ENCODE results near the gene MAP3K2. TPM values are rescaled to one million over a fixed set of nuclear protein-coding genes. Genes with fewer than 3 reads are reported as not detected.

Gene MAP3K2
- total and polyA plus RNA-seq, 2 donors: 16.5 to 31.3 TPM

DNA sequence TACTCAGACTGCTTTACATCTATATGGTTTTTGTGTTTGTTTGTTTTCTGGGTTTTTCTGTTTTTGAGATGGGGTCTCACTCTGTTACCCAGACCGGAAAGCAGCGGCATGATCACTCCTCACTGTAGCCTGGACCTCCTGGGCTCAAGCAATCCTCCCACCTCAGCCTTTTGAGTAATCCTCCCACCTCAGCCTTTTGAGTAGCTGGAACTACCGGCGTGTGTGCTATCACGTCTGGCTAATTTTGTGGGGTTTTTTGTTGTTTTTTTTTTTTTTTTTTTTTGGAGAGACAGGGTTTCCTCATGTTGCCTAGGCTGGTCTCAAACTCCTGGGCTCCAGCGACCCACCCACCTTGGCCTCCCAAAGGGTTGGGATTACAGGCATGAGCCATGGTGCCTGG is 9.1 kb downstream of the MAP3K2 start:
- no peak overlapping the region for H3K27ac ChIP-seq (ENCODE audit: low read depth in 1 of 2, low read length in 1 of 2)
- H3K4me3 ChIP-seq (ENCODE audit: low read length in 2 of 2): no peak overlapping the region
- no peaks in the 10 kb centered on the region for H3K27me3 ChIP-seq (ENCODE audit: control insufficient read depth in 2 of 2, insufficient read depth in 1 of 2, low read length in 1 of 2)
- 96% methylated on average over 6 of the region's 6 CpGs for WGBS
- DNase-seq (ENCODE audit: low read depth in 6 of 9, low spot score in 9 of 9): no peak
- H3K9me3 ChIP-seq (ENCODE audit: control insufficient read depth in 2 of 2, insufficient read depth in 1 of 2, low read length in 1 of 2): peaks cover 3 to 10% of the 10 kb centered on the region in 2 donors
- peaks cover 6 to 9% of the 10 kb centered on the region in 2 donors for H3K36me3 ChIP-seq (ENCODE audit: control insufficient read depth in 2 of 2, insufficient read depth in 2 of 2, low read length in 1 of 2)
- H3K4me1 ChIP-seq (ENCODE audit: control insufficient read depth in 2 of 2, insufficient read depth in 2 of 2, low read length in 2 of 2): no peaks in the 10 kb centered on the region

DNA sequence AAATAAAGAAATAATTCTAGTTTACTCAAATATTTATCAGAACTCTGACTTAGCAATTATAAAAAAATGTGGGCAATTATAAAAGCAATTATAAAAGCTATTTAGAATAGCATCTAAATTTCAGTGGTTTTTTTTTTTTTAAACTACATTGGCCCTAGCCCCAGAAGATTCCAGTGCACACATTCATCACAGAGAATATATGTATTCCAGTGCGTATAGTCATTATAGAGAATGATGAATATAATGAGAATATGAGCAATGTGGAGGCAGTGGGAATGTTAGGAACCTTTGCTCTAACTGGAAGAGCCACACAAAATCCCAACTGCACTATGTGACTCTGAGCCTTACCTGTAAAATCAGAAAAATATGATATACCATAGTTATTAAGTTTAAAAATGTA is 10.5 kb downstream of the MAP3K2 start:
- peaks cover 3 to 10% of the 10 kb centered on the region in 2 donors for H3K9me3 ChIP-seq (ENCODE audit: control insufficient read depth in 2 of 2, insufficient read depth in 1 of 2, low read length in 1 of 2)
- WGBS: 99% methylated on average over 1 of the region's 1 CpG
- H3K27ac ChIP-seq (ENCODE audit: low read depth in 1 of 2, low read length in 1 of 2): no peak overlapping the region
- H3K27me3 ChIP-seq (ENCODE audit: control insufficient read depth in 2 of 2, insufficient read depth in 1 of 2, low read length in 1 of 2): no peaks in the 10 kb centered on the region
- DNase-seq (ENCODE audit: low read depth in 6 of 9, low spot score in 9 of 9): no peak
- peaks cover 6 to 9% of the 10 kb centered on the region in 2 donors for H3K36me3 ChIP-seq (ENCODE audit: control insufficient read depth in 2 of 2, insufficient read depth in 2 of 2, low read length in 1 of 2)
- no peak overlapping the region for H3K4me3 ChIP-seq (ENCODE audit: low read length in 2 of 2)
- H3K4me1 ChIP-seq (ENCODE audit: control insufficient read depth in 2 of 2, insufficient read depth in 2 of 2, low read length in 2 of 2): no peaks in the 10 kb centered on the region

DNA sequence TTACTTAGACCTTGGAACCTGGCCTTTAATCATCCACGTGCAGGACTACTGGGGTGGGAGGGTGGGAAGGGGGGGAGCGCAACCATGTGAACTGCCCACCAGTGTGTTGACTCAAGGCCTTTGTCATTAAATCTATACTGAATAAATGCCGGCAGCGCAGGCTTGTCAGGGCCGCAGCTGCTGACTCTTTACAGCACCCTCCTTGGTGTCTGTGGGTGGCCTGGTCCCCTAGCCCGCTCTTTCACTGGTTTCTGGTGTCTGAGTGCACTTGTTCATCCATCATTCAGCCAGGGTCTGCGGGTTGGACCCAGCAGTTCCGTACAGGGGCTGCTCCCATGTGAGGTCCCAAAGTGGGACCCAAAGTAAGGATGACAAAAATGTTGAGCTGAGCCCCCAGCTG is 11.5 kb downstream of the MAP3K2 start:
- Histone ChIP-seq H3K36me3 (ENCODE audit: control insufficient read depth in 2 of 2, insufficient read depth in 2 of 2, low read length in 1 of 2) (peaks cover 6 to 9% of the 10 kb centered on the region in 2 donors), H3K27ac (ENCODE audit: low read depth in 1 of 2, low read length in 1 of 2) (no peak overlapping the region), H3K4me1 (ENCODE audit: control insufficient read depth in 2 of 2, insufficient read depth in 2 of 2, low read length in 2 of 2) (no peaks in the 10 kb centered on the region), H3K27me3 (ENCODE audit: control insufficient read depth in 2 of 2, insufficient read depth in 1 of 2, low read length in 1 of 2) (no peaks in the 10 kb centered on the region), H3K4me3 (ENCODE audit: low read length in 2 of 2) (no peak overlapping the region), H3K9me3 (ENCODE audit: control insufficient read depth in 2 of 2, insufficient read depth in 1 of 2, low read length in 1 of 2) (peaks cover 3 to 13% of the 10 kb centered on the region in 2 donors)
- DNase-seq (ENCODE audit: low read depth in 6 of 9, low spot score in 9 of 9): no peak
- WGBS: 98% methylated on average over 8 of the region's 8 CpGs

DNA sequence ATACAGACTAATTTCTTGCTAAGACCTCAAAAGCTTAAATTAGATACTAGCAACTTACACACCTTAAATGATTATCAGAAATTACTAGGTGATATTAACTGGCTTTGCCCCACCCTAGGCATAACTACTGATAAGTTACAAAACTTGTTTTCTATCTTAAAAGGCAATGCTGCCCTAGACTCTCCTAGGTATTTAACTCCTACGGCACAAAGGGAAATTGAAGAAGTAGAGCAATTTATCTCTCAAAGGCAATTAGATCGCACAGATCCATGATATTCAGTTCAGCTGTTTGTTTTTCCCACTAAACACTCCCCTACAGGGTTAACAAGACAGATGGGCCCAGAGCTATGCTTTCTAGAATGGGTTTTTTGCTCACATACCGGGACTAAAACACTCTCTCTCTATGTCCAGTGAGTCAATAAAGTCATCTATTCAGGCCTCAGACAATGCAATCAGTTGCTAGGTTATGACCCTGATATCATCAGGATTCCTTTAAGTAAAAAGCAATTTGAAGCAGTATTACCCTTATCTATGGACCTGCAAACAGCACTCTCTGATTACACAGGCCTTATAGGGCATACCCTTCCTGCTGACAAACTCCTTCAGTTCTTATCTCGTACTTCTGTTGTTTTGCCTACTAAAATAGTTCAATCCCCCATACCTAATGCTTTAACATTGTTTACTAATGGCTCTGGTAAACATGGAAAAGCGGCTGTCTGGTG is 14.3 kb downstream of the MAP3K2 start:
- Histone ChIP-seq H3K27me3 (ENCODE audit: control insufficient read depth in 2 of 2, insufficient read depth in 1 of 2, low read length in 1 of 2) (no peaks in the 10 kb centered on the region), H3K27ac (ENCODE audit: low read depth in 1 of 2, low read length in 1 of 2) (no peak overlapping the region), H3K36me3 (ENCODE audit: control insufficient read depth in 2 of 2, insufficient read depth in 2 of 2, low read length in 1 of 2) (peaks cover 12 to 17% of the 10 kb centered on the region in 2 donors), H3K9me3 (ENCODE audit: control insufficient read depth in 2 of 2, insufficient read depth in 1 of 2, low read length in 1 of 2) (peaks cover 8 to 27% of the 10 kb centered on the region in 2 donors), H3K4me3 (ENCODE audit: low read length in 2 of 2) (no peak overlapping the region), H3K4me1 (ENCODE audit: control insufficient read depth in 2 of 2, insufficient read depth in 2 of 2, low read length in 2 of 2) (no peaks in the 10 kb centered on the region)
- WGBS: 98% methylated on average over 5 of the region's 5 CpGs
- DNase-seq (ENCODE audit: low read depth in 6 of 9, low spot score in 9 of 9): no peak

DNA sequence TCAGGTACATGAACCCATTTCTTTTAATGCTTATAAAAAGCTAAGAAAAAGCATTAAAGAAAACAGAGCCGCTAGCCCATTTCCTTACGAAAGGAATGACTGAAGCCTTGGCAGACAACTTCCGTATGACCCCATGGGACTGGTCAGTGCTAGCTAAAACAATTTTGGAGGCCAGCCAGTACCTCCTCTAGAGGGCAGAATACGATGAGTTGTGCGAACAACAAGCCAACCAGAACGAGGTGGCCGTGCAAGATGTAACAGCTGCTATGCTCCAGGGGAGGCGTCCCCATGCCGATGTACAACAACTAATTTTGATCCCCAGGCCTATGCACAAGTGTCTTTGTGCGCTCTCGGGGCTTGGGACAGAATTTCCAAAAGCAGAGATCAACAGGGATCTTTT is 16.7 kb downstream of the MAP3K2 start:
- WGBS: 98% methylated on average over 11 of the region's 11 CpGs
- no peak for DNase-seq (ENCODE audit: low read depth in 6 of 9, low spot score in 9 of 9)

DNA sequence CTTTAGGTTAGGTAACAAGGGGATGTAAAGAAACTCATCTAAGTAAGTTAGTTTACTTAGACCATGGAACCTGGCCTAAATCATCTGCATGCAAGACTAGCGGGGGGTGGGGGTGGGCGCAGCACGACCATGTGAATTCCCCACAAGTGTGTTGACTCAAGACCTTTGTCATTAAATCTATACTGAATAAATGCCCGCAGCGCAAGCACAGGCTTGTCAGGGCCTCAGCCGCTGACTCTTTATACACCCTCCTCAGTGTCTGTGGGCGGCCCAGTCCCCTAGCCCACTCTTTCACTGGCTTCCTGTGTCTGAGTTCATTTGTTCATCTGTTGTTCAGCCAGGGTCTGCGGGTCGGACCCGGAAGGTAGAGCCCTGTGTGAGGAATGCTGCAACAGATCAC is 17.8 kb downstream of the MAP3K2 start:
- 97% methylated on average over 10 of the region's 10 CpGs for WGBS
- H3K9me3 ChIP-seq (ENCODE audit: control insufficient read depth in 2 of 2, insufficient read depth in 1 of 2, low read length in 1 of 2): peaks cover 5 to 20% of the 10 kb centered on the region in 2 donors

More for the DNA sequence above, 16.7 kb downstream of the MAP3K2 start:
- Histone ChIP-seq H3K27me3 (ENCODE audit: control insufficient read depth in 2 of 2, insufficient read depth in 1 of 2, low read length in 1 of 2) (no peaks in the 10 kb centered on the region), H3K36me3 (ENCODE audit: control insufficient read depth in 2 of 2, insufficient read depth in 2 of 2, low read length in 1 of 2) (peaks cover 6 to 12% of the 10 kb centered on the region in 2 donors), H3K4me3 (ENCODE audit: low read length in 2 of 2) (no peak overlapping the region), H3K9me3 (ENCODE audit: control insufficient read depth in 2 of 2, insufficient read depth in 1 of 2, low read length in 1 of 2) (peaks cover 5 to 20% of the 10 kb centered on the region in 2 donors), H3K4me1 (ENCODE audit: control insufficient read depth in 2 of 2, insufficient read depth in 2 of 2, low read length in 2 of 2) (no peaks in the 10 kb centered on the region), H3K27ac (ENCODE audit: low read depth in 1 of 2, low read length in 1 of 2) (no peak overlapping the region)

DNA sequence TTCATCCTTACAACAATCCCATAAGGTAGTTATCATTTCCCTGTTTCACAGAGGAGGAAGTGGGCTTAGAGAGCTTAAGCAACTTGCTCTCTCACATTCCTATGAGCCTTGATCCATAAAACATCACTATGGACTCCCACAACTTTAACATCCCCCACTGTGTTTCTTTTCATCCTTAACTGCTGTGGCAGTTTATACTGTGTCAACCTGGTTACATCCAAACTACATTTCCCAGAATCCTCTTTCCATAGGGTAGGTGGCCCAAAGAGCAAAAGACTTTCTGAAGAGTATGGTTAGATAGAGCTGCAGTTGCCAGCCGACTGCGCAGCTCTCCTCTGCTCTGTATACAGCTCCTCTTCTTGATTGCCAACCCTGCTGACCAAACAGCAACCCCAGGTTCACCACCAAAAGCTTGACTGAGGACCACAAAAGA is 22.5 kb downstream of the MAP3K2 start:
- Histone ChIP-seq H3K9me3 (ENCODE audit: control insufficient read depth in 2 of 2, insufficient read depth in 1 of 2, low read length in 1 of 2) (peaks cover 3 to 4% of the 10 kb centered on the region in 2 donors), H3K4me1 (ENCODE audit: control insufficient read depth in 2 of 2, insufficient read depth in 2 of 2, low read length in 2 of 2) (no peaks in the 10 kb centered on the region), H3K36me3 (ENCODE audit: control insufficient read depth in 2 of 2, insufficient read depth in 2 of 2, low read length in 1 of 2) (peaks cover 2 to 4% of the 10 kb centered on the region in 2 donors), H3K4me3 (ENCODE audit: low read length in 2 of 2) (no peak overlapping the region), H3K27me3 (ENCODE audit: control insufficient read depth in 2 of 2, insufficient read depth in 1 of 2, low read length in 1 of 2) (no peaks in the 10 kb centered on the region), H3K27ac (ENCODE audit: low read depth in 1 of 2, low read length in 1 of 2) (no peak overlapping the region)
- DNase-seq (ENCODE audit: low read depth in 6 of 9, low spot score in 9 of 9): no peak
- WGBS: 94% methylated on average over 2 of the region's 2 CpGs

More for the DNA sequence above, 17.8 kb downstream of the MAP3K2 start:
- DNase-seq (ENCODE audit: low read depth in 6 of 9, low spot score in 9 of 9): no peak
- H3K4me3 ChIP-seq (ENCODE audit: low read length in 2 of 2): no peak overlapping the region
- H3K4me1 ChIP-seq (ENCODE audit: control insufficient read depth in 2 of 2, insufficient read depth in 2 of 2, low read length in 2 of 2): no peaks in the 10 kb centered on the region
- peaks cover 6 to 8% of the 10 kb centered on the region in 2 donors for H3K36me3 ChIP-seq (ENCODE audit: control insufficient read depth in 2 of 2, insufficient read depth in 2 of 2, low read length in 1 of 2)
- no peaks in the 10 kb centered on the region for H3K27me3 ChIP-seq (ENCODE audit: control insufficient read depth in 2 of 2, insufficient read depth in 1 of 2, low read length in 1 of 2)
- H3K27ac ChIP-seq (ENCODE audit: low read depth in 1 of 2, low read length in 1 of 2): no peak overlapping the region

DNA sequence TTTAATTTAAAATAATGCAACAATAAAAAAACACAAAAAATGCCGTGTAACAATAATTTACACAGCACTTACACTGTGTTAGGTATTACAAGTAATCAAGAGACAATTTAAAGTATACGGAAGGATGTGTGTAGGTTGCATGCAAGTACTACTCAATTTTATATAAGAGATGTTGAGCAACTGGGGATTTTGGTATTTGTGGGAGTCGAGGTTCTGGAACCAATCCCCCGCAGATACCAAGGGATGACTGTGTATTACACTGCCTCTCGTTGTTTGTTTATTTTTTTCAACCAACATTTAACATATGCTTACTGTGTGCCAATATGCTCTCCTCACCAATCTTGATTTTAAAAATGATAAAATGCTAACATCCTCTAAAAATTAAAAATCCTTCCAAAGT is 24.8 kb downstream of the MAP3K2 start:
- H3K36me3 ChIP-seq (ENCODE audit: control insufficient read depth in 2 of 2, insufficient read depth in 2 of 2, low read length in 1 of 2): no peaks in the 10 kb centered on the region
- WGBS: 98% methylated on average over 5 of the region's 5 CpGs
- no peaks in the 10 kb centered on the region for H3K9me3 ChIP-seq (ENCODE audit: control insufficient read depth in 2 of 2, insufficient read depth in 1 of 2, low read length in 1 of 2)
- no peak for DNase-seq (ENCODE audit: low read depth in 6 of 9, low spot score in 9 of 9)
- H3K4me1 ChIP-seq (ENCODE audit: control insufficient read depth in 2 of 2, insufficient read depth in 2 of 2, low read length in 2 of 2): no peaks in the 10 kb centered on the region
- no peak overlapping the region for H3K4me3 ChIP-seq (ENCODE audit: low read length in 2 of 2)
- H3K27me3 ChIP-seq (ENCODE audit: control insufficient read depth in 2 of 2, insufficient read depth in 1 of 2, low read length in 1 of 2): no peaks in the 10 kb centered on the region
- H3K27ac ChIP-seq (ENCODE audit: low read depth in 1 of 2, low read length in 1 of 2): no peak overlapping the region

DNA sequence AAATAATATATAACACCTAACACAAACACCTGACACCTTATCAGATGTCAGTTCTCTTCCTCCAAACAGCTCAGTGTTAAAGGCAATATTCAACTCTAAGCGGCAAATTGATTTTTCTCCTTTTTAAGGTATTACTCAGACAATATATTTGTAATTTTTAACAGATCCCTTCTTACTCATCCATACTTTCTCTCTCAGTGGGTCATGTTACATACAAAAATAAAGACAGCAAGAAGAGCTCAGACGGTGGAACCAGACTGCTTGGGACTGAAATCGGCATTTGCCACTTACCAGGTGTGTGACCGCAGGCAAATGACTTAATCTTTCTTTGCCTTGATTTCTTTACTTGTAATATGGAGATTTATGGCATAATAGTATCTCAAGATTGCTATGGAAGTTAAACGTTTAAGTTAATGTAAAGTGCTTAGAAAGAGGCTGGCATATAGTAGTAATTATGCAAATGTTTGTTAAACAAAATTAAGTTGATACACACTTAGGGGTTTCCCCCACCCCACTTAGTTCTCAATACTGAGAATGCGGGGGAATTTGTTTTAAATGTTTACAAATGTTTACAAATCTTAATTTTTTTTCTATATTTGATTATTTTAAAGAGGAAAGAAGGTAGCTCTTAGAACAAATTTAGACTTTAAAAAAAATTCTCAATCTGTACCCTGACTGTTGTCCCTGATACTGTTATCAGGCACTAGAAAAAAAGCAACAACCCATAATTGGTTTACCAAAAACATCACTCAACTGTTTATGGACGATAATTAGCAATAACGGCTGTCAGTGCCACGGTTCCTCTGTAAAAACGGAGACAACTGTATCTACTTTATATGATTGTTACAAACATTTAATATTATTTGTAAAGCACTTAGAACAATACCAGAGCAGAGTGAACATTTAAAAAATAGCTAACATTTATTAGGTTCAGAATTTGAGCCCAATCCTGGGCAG is 25.6 kb downstream of the MAP3K2 start:
- Histone ChIP-seq H3K27me3 (ENCODE audit: control insufficient read depth in 2 of 2, insufficient read depth in 1 of 2, low read length in 1 of 2) (no peaks in the 10 kb centered on the region), H3K4me3 (ENCODE audit: low read length in 2 of 2) (no peak overlapping the region), H3K9me3 (ENCODE audit: control insufficient read depth in 2 of 2, insufficient read depth in 1 of 2, low read length in 1 of 2) (no peaks in the 10 kb centered on the region), H3K27ac (ENCODE audit: low read depth in 1 of 2, low read length in 1 of 2) (no peak overlapping the region), H3K4me1 (ENCODE audit: control insufficient read depth in 2 of 2, insufficient read depth in 2 of 2, low read length in 2 of 2) (no peaks in the 10 kb centered on the region), H3K36me3 (ENCODE audit: control insufficient read depth in 2 of 2, insufficient read depth in 2 of 2, low read length in 1 of 2) (no peaks in the 10 kb centered on the region)
- no peak for DNase-seq (ENCODE audit: low read depth in 6 of 9, low spot score in 9 of 9)
- WGBS: 95% methylated on average over 10 of the region's 10 CpGs
